CD14-positive monocyte (primary cell): ENCODE measurements around the gene PBOV1. TPM values are rescaled to one million over a fixed set of nuclear protein-coding genes. Genes with fewer than 3 reads are reported as not detected.

Experiments used
- DNase-seq, 3 donors: peaks; one replicate each; pipeline ENCODE4 v3.0.0-alpha.2; 2011 to 2022
- H2AFZ ChIP-seq: 2 replicates; pipeline ENCODE4 v1.6.0; 2012; ENCODE audit warnings: mild to moderate bottlenecking, low read depth, low read length, inconsistent platforms; ENCODE audit not compliant: insufficient read depth, poor library complexity, severe bottlenecking
- H3K27ac ChIP-seq, 2 donors: 1 replicate in 1 of 2; 2 replicates in 1 of 2; pipeline ENCODE4 v1.5.1; 2012 to 2013; ENCODE audit warnings: low read length in 2 of 2, control low read depth in 1 of 2, inconsistent platforms in 1 of 2, low read depth in 1 of 2, mild to moderate bottlenecking in 1 of 2
- H3K27me3 ChIP-seq, 2 donors: one replicate each; pipeline versions ENCODE4 v1.6.0 to v1.6.1; 2011 to 2013; ENCODE audit warnings: low read length in 2 of 2; ENCODE audit not compliant: control insufficient read depth in 2 of 2, insufficient read depth in 2 of 2
- H3K36me3 ChIP-seq, 2 donors: replicated peaks in 1 of 2; 1 replicate in 1 of 2; 2 replicates in 1 of 2; pipeline versions ENCODE4 v1.5.1 to v1.6.1; 2012 to 2013; ENCODE audit warnings: low read length in 2 of 2, control low read depth in 1 of 2, inconsistent platforms in 1 of 2, mild to moderate bottlenecking in 1 of 2; ENCODE audit not compliant: insufficient read depth in 2 of 2, control insufficient read depth in 1 of 2
- H3K4me1 ChIP-seq, 2 donors: 1 replicate in 1 of 2; 2 replicates in 1 of 2; pipeline versions ENCODE4 v1.5.1 to v1.6.1; 2012 to 2013; ENCODE audit warnings: low read length in 2 of 2, control low read depth in 1 of 2, inconsistent platforms in 1 of 2, mild to moderate bottlenecking in 1 of 2, moderate library complexity in 1 of 2; ENCODE audit not compliant: insufficient read depth in 2 of 2, control insufficient read depth in 1 of 2
- H3K4me2 ChIP-seq: replicated peaks from 2 replicates; pipeline ENCODE3; 2012; ENCODE audit warnings: low read length, moderate library complexity, mild to moderate bottlenecking; ENCODE audit not compliant: poor library complexity, severe bottlenecking; ENCODE audit errors: extremely low read depth
- H3K4me3 ChIP-seq, 3 experiments: fragments of 200-600 bp in 1 of 3; sonication (generic) in 1 of 3; replicated peaks in 1 of 3; 1 replicate in 2 of 3; 2 replicates in 1 of 3; pipeline ENCODE4 v1.5.1; 2011 to 2013; ENCODE audit warnings: low read length in 3 of 3, mild to moderate bottlenecking in 3 of 3, control low read depth in 2 of 3, low read depth in 2 of 3, inconsistent platforms in 1 of 3, moderate library complexity in 1 of 3
- H3K79me2 ChIP-seq: 2 replicates; pipeline ENCODE4 v1.6.0; 2012; ENCODE audit warnings: mild to moderate bottlenecking, control low read depth, inconsistent platforms, low read length, moderate library complexity; ENCODE audit not compliant: insufficient read depth
- H3K9ac ChIP-seq: 2 replicates; pipeline ENCODE4 v1.6.0; 2017; ENCODE audit warnings: low read length, mild to moderate bottlenecking; ENCODE audit not compliant: insufficient read depth, poor library complexity, severe bottlenecking
- H3K9me3 ChIP-seq, 2 donors: replicated peaks in 1 of 2; 1 replicate in 1 of 2; 2 replicates in 1 of 2; pipeline versions ENCODE4 v1.5.1 to v1.6.1; 2012 to 2013; ENCODE audit warnings: low read length in 2 of 2, control low read depth in 1 of 2; ENCODE audit not compliant: control insufficient read depth in 1 of 2, insufficient read depth in 1 of 2
- H4K20me1 ChIP-seq: 2 replicates; pipeline ENCODE4 v1.6.0; 2012; ENCODE audit warnings: mild to moderate bottlenecking, low read length, control low read depth, moderate library complexity; ENCODE audit not compliant: insufficient read depth
- H3K27ac Mint-ChIP-seq, 7 donors: one replicate each; pipeline ENCODE4 v1.8.0; 2020; ENCODE audit warnings: mild to moderate bottlenecking in 7 of 7, mixed read lengths in 7 of 7, moderate library complexity in 6 of 7, inconsistent platforms in 2 of 7
- H3K27me3 Mint-ChIP-seq, 3 donors: one replicate each; pipeline ENCODE4 v1.8.0; 2021 to 2022; ENCODE audit warnings: low read depth in 3 of 3, mild to moderate bottlenecking in 3 of 3, mixed read lengths in 3 of 3, moderate library complexity in 3 of 3, inconsistent platforms in 1 of 3
- H3K36me3 Mint-ChIP-seq, 2 donors: one replicate each; pipeline ENCODE4 v1.8.0; 2020; ENCODE audit warnings: mixed read lengths in 2 of 2, inconsistent platforms in 1 of 2, mild to moderate bottlenecking in 1 of 2
- H3K4me1 Mint-ChIP-seq: one replicate; pipeline ENCODE4 v1.8.0; 2020; ENCODE audit warnings: mild to moderate bottlenecking, mixed read lengths
- H3K4me3 Mint-ChIP-seq, 2 donors: one replicate each; pipeline ENCODE4 v1.8.0; 2020; ENCODE audit warnings: mild to moderate bottlenecking in 2 of 2, mixed read lengths in 2 of 2, moderate library complexity in 1 of 2
- H3K9me3 Mint-ChIP-seq, 7 donors: one replicate each; pipeline ENCODE4 v1.8.0; 2020 to 2022; ENCODE audit warnings: mixed read lengths in 7 of 7, mild to moderate bottlenecking in 6 of 7, moderate library complexity in 6 of 7, inconsistent platforms in 2 of 7
- WGBS: methylation state at CpG from one replicate; pipeline ENCODE4 v1.1.5; 2013; ENCODE audit warnings: missing lambda C conversion rate; ENCODE audit not compliant: insufficient coverage; 5-methylcytosine and 5-hydroxymethylcytosine counted together
- intact Hi-C, 2 donors: fragments of 100-400 bp; cut with micrococcal nuclease; formaldehyde crosslinking; loops; one replicate each; pipeline versions ENCODE4 v1.15.0 to v1.15.1; 2023
- polyA plus RNA-seq, 3 donors: library from polyadenylated mRNA; depleted of rRNA in 1 of 3; unstranded in 2 of 3; stranded (reverse) in 1 of 3; fragments of 300-500 nt in 2 of 3; fragments of >200 nt in 1 of 3; fragmentation: Illumina TruSeq in 2 of 3; gene quantifications; 1 replicate in 2 of 3; 2 replicates in 1 of 3; pipeline ENCODE4 v1.2.3, GENCODE V29; 2012 to 2021
- TF ChIP-seq, protein P1 (sequence below): fragments of 200-600 bp; IDR thresholded peaks from one replicate; pipeline ENCODE4 v1.8.0; 2022; ENCODE audit warnings: antibody characterized with exemption, mild to moderate bottlenecking

PBOV1 gene
- polyA plus RNA-seq, 3 donors: not detected

GRCh38 chr6:138248878-138249277 is 30.6 kb upstream of the PBOV1 start:
- intact Hi-C loops: no loop called here
- H3K36me3 Mint-ChIP-seq: no peaks in the 10 kb centered on the region
- H3K4me3 Mint-ChIP-seq: no peak overlapping the region
- H2AFZ ChIP-seq: no peak overlapping the region
- TF ChIP-seq, protein P1, sequence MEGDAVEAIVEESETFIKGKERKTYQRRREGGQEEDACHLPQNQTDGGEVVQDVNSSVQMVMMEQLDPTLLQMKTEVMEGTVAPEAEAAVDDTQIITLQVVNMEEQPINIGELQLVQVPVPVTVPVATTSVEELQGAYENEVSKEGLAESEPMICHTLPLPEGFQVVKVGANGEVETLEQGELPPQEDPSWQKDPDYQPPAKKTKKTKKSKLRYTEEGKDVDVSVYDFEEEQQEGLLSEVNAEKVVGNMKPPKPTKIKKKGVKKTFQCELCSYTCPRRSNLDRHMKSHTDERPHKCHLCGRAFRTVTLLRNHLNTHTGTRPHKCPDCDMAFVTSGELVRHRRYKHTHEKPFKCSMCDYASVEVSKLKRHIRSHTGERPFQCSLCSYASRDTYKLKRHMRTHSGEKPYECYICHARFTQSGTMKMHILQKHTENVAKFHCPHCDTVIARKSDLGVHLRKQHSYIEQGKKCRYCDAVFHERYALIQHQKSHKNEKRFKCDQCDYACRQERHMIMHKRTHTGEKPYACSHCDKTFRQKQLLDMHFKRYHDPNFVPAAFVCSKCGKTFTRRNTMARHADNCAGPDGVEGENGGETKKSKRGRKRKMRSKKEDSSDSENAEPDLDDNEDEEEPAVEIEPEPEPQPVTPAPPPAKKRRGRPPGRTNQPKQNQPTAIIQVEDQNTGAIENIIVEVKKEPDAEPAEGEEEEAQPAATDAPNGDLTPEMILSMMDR: no peak
- H3K27me3 Mint-ChIP-seq: peaks cover 0 to 8% (median 2%) of the 10 kb centered on the region in 3 donors
- peaks cover 0 to 1% (median 0%) of the 10 kb centered on the region in 7 donors for H3K9me3 Mint-ChIP-seq
- H4K20me1 ChIP-seq: no peaks in the 10 kb centered on the region
- no peaks in the 10 kb centered on the region for H3K4me1 Mint-ChIP-seq
- H3K4me3 ChIP-seq: no peak overlapping the region
- no peak for DNase-seq
- no peaks in the 10 kb centered on the region for H3K4me1 ChIP-seq
- H3K27me3 ChIP-seq: no peaks in the 10 kb centered on the region
- H3K27ac ChIP-seq: no peak overlapping the region
- no peak overlapping the region for H3K27ac Mint-ChIP-seq
- no peaks in the 10 kb centered on the region for H3K9me3 ChIP-seq
- no CpG with 5 or more reads among the region's 1 CpG for WGBS
- H3K9ac ChIP-seq: no peak overlapping the region
- no peaks in the 10 kb centered on the region for H3K36me3 ChIP-seq
- no peaks in the 10 kb centered on the region for H3K79me2 ChIP-seq
- no peak overlapping the region for H3K4me2 ChIP-seq

- Histone ChIP-seq H3K36me3 (no peaks in the 10 kb centered on the region), H3K4me1 (no peaks in the 10 kb centered on the region), H4K20me1 (no peaks in the 10 kb centered on the region), H3K9ac (no peak overlapping the region), H3K27ac (no peak overlapping the region), H2AFZ (no peak overlapping the region), H3K9me3 (no peaks in the 10 kb centered on the region), H3K27me3 (no peaks in the 10 kb centered on the region), H3K4me2 (no peak overlapping the region), H3K79me2 (no peaks in the 10 kb centered on the region), H3K4me3 (no peak overlapping the region)
- intact Hi-C loops: no loop called here
- 95% methylated on average over 6 of the region's 7 CpGs for WGBS
- H3K27ac Mint-ChIP-seq: no peak overlapping the region
- peaks cover 0 to 8% (median 2%) of the 10 kb centered on the region in 3 donors for H3K27me3 Mint-ChIP-seq
- no peaks in the 10 kb centered on the region for H3K9me3 Mint-ChIP-seq
- DNase-seq: no peak
- H3K36me3 Mint-ChIP-seq: no peaks in the 10 kb centered on the region
- TF ChIP-seq, protein P1: no peak
- no peak overlapping the region for H3K4me3 Mint-ChIP-seq
- H3K4me1 Mint-ChIP-seq: no peaks in the 10 kb centered on the region
These were observed 29.7 kb upstream of the PBOV1 start for GRCh38 chr6:138248011-138248410.
